Body of pancreas (tissue), 4 donors: Measurements from ENCODE around the gene SETBP1. TPM values are rescaled to one million over a fixed set of nuclear protein-coding genes. Genes with fewer than 3 reads are reported as not detected.

Experiments
- ATAC-seq: fragments of 150-250 bp; one replicate; pipeline ENCODE4 v1.9.1; 2016
- DNase-seq, 4 donors: peaks; one replicate each; pipeline ENCODE4 v3.0.0-alpha.2; 2019
- H3K27ac ChIP-seq, 4 donors: fragments of 200-600 bp; sonication (generic); 1 replicate in 3 of 4; 2 replicates in 1 of 4; pipeline versions ENCODE4 v1.5.1 to v1.6.1; 2016 to 2019; ENCODE audit warnings: mild to moderate bottlenecking in 1 of 4, mixed read lengths in 1 of 4, moderate library complexity in 1 of 4
- H3K27me3 ChIP-seq, 2 donors: fragments of 200-600 bp; sonication (generic); one replicate each; pipeline ENCODE4 v1.6.0; 2016; ENCODE audit warnings: mild to moderate bottlenecking in 1 of 2
- H3K36me3 ChIP-seq, 2 donors: fragments of 200-600 bp; sonication (generic); replicated peaks in 1 of 2; 2 replicates each; pipeline ENCODE4 v1.5.1; 2016; ENCODE audit warnings: low read depth in 2 of 2; ENCODE audit not compliant: insufficient read depth in 1 of 2
- H3K4me1 ChIP-seq: fragments of 200-600 bp; sonication (generic); one replicate; pipeline ENCODE4 v1.6.0; 2016
- H3K4me3 ChIP-seq, 2 donors: fragments of 200-600 bp; sonication (generic); 1 replicate in 1 of 2; 2 replicates in 1 of 2; pipeline ENCODE4 v1.5.1; 2016 to 2019
- H3K9me3 ChIP-seq, 3 donors: fragments of 200-600 bp; sonication (generic); 1 replicate in 2 of 3; 2 replicates in 1 of 3; pipeline ENCODE4 v1.5.1; 2016
- CTCF ChIP-seq, 7 experiments: fragments of 450-650 bp in 4 of 7; fragments of 200-600 bp in 3 of 7; sonication (generic) in 3 of 7; IDR thresholded peaks; one replicate each; pipeline ENCODE4 v1.5.1; 2016 to 2019; ENCODE audit warnings: antibody characterized with exemption in 7 of 7
- POLR2A ChIP-seq, 3 donors: fragments of 450-650 bp; IDR thresholded peaks; one replicate each; pipeline ENCODE4 v1.6.1; 2016; ENCODE audit warnings: antibody characterized with exemption in 3 of 3, mild to moderate bottlenecking in 2 of 3
- WGBS, 2 donors: methylation state at CpG; one replicate each; pipeline ENCODE4 v1.1.5; 2017; 5-methylcytosine and 5-hydroxymethylcytosine counted together
- intact Hi-C: fragments of 100-400 bp; cut with DNase I; formaldehyde crosslinking; loops from one replicate; pipeline ENCODE4 v1.15.1; 2023
- total RNA-seq, 2 donors: library from RNA; depleted of rRNA; stranded (reverse); fragments of >200 nt; gene quantifications; one replicate each; pipeline ENCODE4 v1.1.0, GENCODE V29; 2016

Gene SETBP1
- total RNA-seq, 2 donors from 2014 or later: 23.6 to 37.2 TPM

- Histone ChIP-seq H3K4me3 (no peak overlapping the region), H3K27ac (peak overlapping the region in 2 of 4 donors; percentile 1 to 13), H3K9me3 (no peaks in the 10 kb centered on the region), H3K36me3 (no peaks in the 10 kb centered on the region), H3K27me3 (no peaks in the 10 kb centered on the region), H3K4me1 (peaks cover 18% of the 10 kb centered on the region)
- 77 to 82% methylated on average over 6 of the region's 6 CpGs for WGBS, 2 donors
- no peak for ATAC-seq
- intact Hi-C loops: no loop called here
- TF ChIP-seq POLR2A (IDR thresholded peaks at IDR 0.05) (no peak), CTCF (IDR thresholded peaks at IDR 0.05) (no peak)
- DNase-seq: no peak
These were observed 28.6 kb upstream of the SETBP1 start for GRCh38 chr18:44651918-44652572.

GRCh38 chr18:44652722-44653121 lies 28.0 kb upstream of the SETBP1 start:
- 89 to 96% methylated on average over 4 of the region's 4 CpGs for WGBS, 2 donors
- Histone ChIP-seq H3K9me3 (no peaks in the 10 kb centered on the region), H3K27ac (no peak overlapping the region), H3K36me3 (no peaks in the 10 kb centered on the region), H3K27me3 (no peaks in the 10 kb centered on the region), H3K4me1 (peaks cover 18% of the 10 kb centered on the region), H3K4me3 (no peak overlapping the region)
- no peak for ATAC-seq
- DNase-seq: no peak
- TF ChIP-seq CTCF (IDR thresholded peaks at IDR 0.05): no peak
- TF ChIP-seq POLR2A (IDR thresholded peaks at IDR 0.05): no peak
- intact Hi-C loops: no loop called here

DNA sequence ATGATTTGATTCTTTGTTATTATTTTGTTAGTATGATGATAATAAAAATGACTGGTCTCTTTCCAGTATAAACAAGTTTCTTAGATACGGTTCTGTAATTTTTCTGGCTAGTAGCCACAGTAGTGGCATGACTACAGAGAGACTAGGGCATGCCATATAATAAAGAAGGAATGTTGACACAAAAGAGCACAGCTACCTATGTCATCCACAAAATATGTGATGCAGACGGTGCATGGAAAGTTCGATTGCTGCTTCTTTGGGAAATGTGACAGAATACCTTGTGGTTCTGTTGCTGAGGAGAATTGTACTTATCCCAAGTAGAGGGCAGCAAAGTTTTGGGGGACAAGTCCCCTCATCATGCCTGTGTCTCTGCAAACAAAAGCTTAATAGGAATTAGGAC lies 26.1 kb upstream of the SETBP1 start:
- Histone ChIP-seq H3K27me3 (no peaks in the 10 kb centered on the region), H3K27ac (peak overlapping the region in 2 of 4 donors; percentile 27 to 28), H3K9me3 (no peaks in the 10 kb centered on the region), H3K4me3 (no peak overlapping the region), H3K36me3 (no peaks in the 10 kb centered on the region), H3K4me1 (peaks cover 18% of the 10 kb centered on the region)
- ATAC-seq (peak; percentile 81), DNase-seq (peak in 1 of 4 donors; percentile 17)
- TF ChIP-seq CTCF (IDR thresholded peaks at IDR 0.05) (no peak), POLR2A (IDR thresholded peaks at IDR 0.05) (no peak)
- intact Hi-C loops: no loop called here
- WGBS, 2 donors: 13 to 28% methylated on average over 3 of the region's 3 CpGs

DNA sequence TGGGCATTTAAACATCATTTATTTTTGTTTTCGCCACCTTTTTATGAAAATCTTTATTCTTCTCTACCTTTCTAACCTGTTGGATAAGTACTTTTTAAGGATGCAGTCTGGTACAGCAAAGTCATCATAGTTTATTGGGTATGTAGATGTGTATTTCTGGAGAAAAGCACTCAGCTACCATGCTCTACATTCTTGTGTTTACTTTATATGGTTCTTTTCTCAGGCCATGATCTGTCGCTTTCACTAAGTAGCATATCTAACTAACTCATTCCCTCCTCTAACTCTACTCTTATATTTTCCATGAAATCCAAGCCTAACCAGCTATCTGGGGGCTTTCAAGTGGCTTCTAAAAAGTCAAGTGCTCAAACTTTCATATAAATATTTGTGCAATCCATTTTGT lies 25.3 kb upstream of the SETBP1 start:
- DNase-seq: no peak
- H3K27ac ChIP-seq: no peak overlapping the region

More for the DNA sequence above, 25.3 kb upstream of the SETBP1 start:
- H3K36me3 ChIP-seq: no peaks in the 10 kb centered on the region
- no peaks in the 10 kb centered on the region for H3K27me3 ChIP-seq
- 30 to 67% methylated on average over 2 of the region's 2 CpGs for WGBS, 2 donors
- no peaks in the 10 kb centered on the region for H3K9me3 ChIP-seq
- intact Hi-C loops: no loop called here
- TF ChIP-seq CTCF (IDR thresholded peaks at IDR 0.05): no peak
- no peak for TF ChIP-seq POLR2A (IDR thresholded peaks at IDR 0.05)
- H3K4me3 ChIP-seq: no peak overlapping the region
- peaks cover 18% of the 10 kb centered on the region for H3K4me1 ChIP-seq
- peak; percentile 46 for ATAC-seq
